GM15510 (cell line): Measurements from ENCODE around the gene TMEM270.

Experiments
- POLR2A ChIP-seq: IDR thresholded peaks from 3 replicates; pipeline ENCODE4 v1.6.1; 2011; ENCODE audit warnings: borderline replicate concordance; ENCODE audit not compliant: insufficient read length; ENCODE audit errors: extremely low read depth

The TMEM270 gene, protein sequence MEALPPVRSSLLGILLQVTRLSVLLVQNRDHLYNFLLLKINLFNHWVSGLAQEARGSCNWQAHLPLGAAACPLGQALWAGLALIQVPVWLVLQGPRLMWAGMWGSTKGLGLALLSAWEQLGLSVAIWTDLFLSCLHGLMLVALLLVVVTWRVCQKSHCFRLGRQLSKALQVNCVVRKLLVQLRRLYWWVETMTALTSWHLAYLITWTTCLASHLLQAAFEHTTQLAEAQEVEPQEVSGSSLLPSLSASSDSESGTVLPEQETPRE

DNA sequence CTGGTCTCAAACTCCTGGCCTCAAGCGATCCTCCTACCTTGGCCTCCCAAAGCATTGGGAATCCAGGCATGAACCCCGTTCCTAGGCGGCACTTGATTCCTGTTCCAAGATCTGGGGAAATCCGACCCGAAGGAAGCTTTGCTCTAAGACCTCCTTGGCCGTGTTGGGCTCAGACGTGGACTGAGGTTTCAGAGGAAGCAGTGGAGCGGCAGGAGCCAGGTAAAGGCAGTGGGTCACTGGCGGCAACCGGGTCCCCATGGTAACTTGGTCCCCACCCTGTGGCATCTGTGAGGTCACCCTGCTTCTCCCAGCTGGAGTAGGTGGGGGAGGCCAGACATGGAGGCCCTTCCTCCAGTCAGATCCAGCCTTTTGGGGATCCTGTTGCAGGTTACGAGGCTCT is at the start of gene TMEM270:
TMEM270 (plus strand) TSS at position 301 of the 400 bp plus-strand sequence; CDS start at position 337, 36 bp downstream.
- TF ChIP-seq POLR2A, result no peak

DNA sequence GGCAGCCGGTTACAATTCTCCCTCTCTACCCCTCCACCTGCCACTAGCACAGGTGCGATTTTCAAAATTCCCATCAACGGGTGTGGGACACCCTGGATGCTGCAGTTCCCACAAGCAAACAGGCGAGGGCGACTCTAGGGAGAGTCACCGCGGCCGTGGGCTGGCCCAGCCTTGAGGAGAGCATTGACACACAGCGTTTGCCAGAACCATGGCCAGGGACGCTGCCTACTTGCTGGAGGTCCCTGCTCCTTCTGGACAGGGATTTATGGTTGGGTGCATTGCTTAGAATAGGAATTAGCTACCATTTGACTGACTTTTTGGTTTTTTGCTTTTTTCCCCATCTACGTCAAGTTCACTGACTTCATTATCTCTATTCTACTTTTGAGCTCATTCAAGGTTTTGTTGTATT is 49.2 kb upstream of the TMEM270 start:
- no peak for TF ChIP-seq POLR2A

DNA sequence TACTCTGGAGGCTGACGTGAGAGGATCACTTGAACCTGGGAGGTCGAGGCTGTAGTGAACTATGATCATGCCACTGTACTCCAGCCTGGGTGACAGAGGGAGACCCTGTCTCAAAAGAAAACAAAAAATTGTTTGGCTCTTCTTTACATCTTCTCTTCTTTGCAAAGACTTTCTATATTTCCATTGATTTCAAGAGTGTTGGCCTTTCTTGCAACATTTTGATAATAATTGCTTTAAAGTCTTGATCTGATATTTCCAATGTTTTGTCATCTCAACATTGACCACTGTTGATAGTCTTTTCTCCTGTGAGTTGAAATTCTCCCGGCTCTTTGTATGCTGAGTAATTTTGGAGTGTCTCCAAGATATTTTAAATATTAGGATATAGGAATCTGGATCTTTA is 48.0 kb upstream of the TMEM270 start:
- TF ChIP-seq POLR2A, result no peak

DNA sequence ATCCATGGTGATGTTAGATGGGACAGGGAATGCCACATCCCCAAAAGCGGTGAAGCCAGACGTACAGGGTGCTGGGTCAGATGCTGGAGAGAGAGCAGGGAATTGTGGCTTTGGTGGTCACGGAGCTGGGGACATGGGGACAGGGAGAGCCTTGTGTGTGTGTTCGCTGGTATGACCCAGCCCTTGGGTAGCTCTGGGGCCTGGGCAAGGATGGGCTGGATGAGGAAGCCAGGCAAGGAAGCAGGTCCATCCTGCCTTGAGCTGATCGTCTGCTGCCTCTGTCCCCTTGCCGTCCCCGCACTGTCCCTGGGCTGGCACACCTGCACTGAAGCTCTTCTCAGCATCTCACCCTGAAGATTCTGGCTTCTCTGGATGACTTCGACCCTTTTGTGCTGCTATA is 45.5 kb upstream of the TMEM270 start:
- no peak for TF ChIP-seq POLR2A

DNA sequence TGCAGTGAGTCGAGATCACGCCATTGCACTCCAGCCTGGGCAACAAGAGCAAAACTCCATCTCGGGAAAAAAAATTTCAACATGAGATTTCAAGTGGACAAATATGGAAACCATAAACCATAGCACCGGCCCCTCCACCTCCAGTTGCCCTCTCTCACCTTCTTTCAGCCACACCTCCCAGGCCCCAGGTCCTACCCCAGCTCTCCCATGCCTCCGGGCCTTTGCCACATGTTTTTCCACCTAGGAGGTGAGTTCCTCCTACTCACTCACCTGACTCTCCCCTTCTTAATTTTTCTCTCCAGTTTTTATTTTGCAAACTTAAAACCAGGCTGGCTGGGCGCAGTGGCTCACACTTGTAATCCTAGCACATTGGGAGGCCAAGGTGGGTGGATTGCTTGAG is 43.8 kb upstream of the TMEM270 start:
- TF ChIP-seq POLR2A, result no peak

DNA sequence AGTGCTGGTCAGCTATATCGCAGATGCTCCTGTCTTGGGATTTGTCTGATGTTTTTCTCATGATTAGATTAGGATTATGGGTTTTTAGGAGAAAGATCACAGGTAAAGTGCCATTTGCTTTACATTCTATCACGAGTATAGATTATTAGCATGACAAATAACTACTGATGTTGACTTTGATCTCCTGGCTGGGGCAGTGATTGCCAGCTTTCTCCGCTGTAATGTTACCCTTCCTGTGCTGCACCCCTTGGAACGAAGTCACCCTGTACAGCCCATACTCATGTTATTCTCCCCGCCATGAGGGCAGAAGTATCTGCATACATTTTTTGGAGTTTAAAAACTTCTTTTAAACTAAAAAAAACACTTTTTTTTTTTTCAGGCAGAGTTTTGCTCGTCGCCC is 40.9 kb upstream of the TMEM270 start:
- TF ChIP-seq POLR2A, result no peak

DNA sequence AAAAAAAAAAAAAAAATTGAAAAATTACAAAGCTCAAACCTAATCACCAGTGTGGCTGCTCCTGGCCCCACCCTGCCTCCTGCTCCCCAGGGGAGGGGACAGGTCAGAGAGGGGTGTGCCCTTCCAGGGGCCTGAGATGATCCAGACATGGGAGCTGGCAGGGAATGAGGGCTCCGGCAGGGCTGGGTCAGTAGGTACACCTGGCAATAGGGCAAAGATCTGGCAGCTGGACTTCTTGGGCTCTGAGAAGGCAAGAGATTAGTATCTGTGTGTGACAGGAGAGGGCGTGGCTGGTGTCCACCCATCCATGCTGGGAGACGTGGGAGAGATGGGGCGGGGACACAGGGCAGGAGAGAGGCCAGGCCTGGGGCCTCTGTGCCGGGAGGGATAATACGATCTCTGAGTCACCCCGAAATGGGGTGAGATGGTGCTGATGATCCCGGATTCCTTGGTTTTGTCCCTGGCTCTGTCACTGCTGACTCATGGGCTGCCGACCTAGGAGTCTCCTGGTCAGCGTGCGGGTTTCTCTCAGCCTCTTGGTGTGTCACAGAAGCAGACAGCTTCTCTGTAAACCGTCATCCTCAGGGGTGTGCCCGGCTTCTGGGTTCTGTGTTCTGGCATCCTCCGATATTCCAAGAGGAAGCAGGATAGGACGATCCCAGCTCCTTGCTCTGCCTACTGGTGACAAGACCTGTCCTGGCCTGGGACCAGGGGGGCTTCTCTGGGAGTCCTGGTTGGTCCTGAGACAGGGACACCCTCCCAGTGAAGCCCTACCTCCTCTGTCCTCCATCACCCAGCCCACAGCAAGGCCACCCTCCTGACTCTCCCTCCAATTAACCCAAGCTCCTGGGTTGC is 38.4 kb upstream of the TMEM270 start:
- no peak for TF ChIP-seq POLR2A

DNA sequence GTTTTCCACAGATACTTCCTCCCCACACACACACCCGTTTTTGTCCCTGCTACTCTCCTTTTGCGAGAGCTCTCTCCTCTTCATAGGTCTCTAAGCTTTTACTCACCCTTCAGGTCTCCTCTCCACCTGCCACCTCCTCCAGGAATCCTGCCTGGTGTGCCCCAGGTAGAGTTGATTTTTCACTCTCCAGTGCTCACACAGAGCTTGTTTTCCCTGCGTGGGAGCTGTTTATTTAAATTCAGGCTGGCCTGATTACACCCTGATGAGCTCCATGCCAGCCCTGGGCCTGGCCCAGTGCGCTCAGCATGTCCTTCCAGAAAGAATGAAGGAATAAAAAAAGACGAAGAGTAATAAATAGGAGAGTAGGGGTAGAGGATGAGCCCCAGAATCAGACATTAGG is 37.7 kb upstream of the TMEM270 start:
- no peak for TF ChIP-seq POLR2A

DNA sequence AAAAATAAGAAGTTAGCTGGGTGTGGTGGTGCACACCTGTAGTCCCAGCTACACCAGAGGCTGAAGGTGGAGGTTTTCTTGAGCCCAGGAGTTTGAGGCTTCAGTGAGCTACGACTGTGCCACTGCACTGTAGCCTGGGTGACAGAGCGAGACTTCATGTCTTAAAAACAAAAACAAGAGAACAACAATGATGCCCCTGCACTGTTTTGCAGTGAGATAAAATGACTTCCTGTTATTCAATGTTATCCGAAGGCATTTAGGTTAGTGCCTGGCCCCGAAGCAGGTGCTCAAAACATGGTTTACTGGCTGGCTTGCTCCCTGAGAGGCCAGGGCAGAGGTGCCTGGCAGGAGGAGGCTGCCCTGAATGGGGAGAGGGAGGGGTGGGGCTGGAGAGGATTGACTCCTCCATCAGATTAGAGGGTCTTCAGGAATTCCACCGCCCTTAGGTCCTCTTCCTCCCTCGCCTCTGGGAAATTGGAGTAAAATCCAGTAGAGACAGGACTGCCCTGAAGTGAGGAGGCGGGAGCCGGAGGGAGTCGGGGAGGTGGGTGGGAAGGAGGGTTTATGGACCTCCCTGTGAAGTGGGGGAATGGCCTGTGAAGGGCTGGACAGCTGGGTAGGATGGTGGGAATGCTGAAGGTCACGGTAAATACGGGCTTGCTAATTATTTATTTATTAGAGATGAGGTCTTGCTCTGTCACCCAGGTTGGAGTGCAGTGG is 36.9 kb upstream of the TMEM270 start:
- TF ChIP-seq POLR2A, result no peak

DNA sequence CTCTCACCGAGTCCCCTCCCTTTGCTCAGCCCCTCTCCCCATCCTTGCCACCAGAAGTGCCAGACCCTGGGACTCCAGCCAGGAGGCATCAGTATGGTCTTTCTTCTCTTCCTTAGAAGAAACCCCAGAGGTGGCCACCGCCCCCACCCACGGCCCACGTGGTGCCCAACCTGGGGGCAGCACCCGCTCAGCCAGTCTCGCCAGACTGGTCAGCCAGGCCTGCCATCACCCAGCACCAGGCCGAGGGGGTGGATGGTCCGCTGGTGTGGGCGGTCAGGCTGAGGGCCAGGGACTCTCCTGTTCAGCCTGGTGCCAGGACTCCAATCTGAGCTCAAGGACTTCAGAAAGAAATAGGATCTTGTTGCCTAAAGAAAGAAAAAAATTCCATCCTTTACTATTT is 36.0 kb upstream of the TMEM270 start:
- no peak for TF ChIP-seq POLR2A

DNA sequence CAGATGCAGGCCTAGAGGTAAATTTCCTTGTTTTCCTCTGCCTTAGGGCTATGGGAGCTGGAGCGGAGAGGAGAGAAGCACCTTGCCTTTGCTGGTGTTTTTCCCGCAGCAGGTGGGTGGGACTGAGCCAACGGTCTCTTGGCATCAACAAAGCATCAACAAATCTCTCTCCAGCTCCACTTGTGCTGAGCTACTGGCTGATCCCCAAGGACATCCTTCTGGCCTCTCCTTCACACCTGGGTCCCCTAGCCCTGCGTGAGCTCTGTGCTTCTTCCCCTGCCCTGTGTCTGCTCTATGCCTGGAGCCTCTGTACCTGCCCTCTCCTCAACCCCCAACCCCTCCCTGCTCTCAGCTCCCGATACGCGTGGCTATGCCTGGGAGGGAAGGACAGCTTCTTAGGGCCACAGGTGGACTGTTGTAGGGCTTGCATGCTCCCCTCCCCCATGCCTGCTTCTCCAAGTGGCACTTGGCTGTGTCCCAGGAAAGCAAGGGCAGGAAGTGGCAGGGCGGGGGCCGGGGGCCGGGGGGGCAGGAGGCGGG is 33.3 kb upstream of the TMEM270 start:
- no peak for TF ChIP-seq POLR2A

DNA sequence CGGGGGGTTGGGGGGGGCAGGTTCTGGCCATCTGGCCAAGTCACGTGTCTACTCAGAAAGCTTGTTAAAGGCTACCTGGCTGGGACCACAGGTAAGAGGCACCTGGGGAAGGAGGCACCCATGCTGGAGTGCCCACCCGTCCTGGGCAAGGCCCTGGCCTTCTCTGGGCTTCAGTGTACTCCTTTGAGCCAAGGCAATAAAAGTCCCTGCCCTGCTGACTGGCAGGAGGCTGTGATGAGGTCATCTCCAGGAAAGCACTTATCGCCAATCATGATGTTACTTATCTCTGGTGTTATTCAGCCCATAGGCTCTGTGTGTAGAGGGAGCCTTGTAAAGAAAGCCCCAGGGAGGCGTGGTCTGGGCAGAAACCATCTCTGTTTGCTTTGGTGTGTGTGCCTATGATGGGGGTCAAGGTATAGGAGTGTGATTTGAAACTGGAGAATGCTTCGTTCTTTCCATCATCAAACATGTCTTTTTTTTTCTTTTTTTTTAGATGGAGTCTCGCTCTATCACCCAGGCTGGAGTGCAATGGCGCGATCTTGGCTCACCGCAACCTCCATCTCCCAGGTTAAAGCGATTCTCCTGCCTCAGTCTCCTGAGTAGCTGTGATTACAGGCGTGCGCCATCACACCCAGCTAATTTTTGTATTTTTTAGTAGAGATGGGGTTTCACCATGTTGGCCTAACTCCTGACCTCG is 32.7 kb upstream of the TMEM270 start:
- no peak for TF ChIP-seq POLR2A

DNA sequence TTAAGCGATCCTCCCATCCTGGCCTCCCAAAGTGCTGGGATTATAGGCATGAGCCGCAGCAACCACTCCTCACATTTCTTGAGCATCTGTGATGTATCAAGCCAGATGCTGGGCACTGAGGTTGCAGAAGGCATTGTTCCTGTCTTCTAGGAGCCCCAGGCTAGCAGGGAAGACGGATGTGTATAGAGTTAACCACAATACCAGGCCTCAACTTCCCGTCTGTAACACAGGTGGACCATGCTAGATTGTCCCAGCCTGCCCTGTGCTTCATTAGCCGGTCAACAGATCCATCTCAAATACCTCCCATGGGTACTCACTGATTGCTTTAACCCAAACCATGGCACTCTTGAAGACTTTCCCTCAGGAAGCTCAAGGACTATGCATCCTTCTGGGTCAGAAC is 32.0 kb upstream of the TMEM270 start:
- TF ChIP-seq POLR2A, result no peak

DNA sequence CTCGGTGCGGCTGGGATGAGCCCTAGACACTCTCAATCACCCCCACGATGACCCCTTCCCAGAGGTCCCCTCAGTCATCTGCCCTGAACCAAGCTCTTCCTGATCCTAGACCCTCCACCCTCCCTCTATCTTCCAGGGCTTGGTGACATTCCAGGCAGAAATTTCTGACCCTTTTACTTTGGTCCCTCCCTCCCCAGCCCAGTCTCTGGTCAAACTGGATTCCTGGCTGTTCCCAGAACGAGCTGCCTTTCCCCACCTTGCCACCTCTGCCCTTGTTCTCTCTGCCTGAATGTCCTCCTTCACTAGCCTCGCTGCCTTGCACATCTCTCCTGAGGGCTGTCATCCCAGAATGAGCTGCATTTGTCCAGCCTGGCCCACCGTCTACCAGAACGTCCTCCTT is 31.5 kb upstream of the TMEM270 start:
- no peak for TF ChIP-seq POLR2A
